SK-N-MC (cell line): Measurements from ENCODE around the gene SSBP2.

Source experiments
- EZH2 ChIP-seq: fragments of 200-600 bp; sonication (generic); IDR thresholded peaks from one replicate; pipeline ENCODE4 v1.6.1; 2017; ENCODE audit warnings: antibody characterized with exemption
- POLR2AphosphoS5 ChIP-seq: IDR thresholded peaks from 2 replicates; pipeline ENCODE4 v1.6.1; 2012; ENCODE audit warnings: mild to moderate bottlenecking, low read depth, low read length, borderline replicate concordance

DNA sequence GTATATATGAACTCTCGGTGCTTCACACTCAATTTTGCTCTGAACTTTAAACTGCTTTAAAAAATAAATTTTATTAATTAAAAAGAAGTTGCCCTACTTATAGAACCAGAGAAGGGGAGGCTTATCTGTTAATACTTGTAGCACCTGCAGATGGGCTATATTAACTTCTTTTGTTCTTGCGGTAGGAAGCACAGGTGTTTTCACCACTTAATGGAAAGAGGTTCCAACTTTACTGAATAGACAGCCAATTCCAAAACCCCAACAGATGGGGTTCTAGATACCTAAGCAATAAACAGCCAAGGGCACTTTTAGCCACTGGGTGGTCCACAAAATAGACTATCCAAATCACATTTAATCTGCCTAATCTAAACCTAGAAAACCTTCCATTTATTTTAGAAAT lies 65.4 kb downstream of the SSBP2 start:
- TF ChIP-seq POLR2AphosphoS5 (no peak), EZH2 (no peak)
